ENCODE measurements around the gene ARHGAP32.
"Not testable (repeated sequence)": the region's sequence is repeated elsewhere in the genome, so short reads cannot be mapped to it uniquely, and the experiment has no call there.

ARHGAP32 gene

DNA sequence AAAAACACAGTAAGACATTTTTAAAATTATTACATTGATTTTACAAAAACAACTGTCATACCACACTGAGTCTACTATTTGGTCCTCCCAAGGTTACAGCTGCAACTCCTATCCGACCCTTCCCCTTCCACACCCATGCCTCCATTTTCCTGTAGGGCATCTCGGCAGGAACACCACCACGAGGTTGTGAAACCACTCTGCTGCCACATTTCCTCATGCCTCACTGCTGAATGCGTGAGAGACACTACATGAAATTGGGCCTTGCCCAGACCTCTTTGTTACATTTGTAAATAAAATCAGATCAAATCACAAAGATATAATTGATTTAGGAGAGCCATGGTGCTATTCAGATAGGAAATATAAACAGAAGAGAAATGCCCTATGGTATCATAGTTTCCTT, 2.0 kb downstream of the ARHGAP32 start:
- H4K8ac ChIP-seq (ENCODE audit: low read depth, low read length), result no peak overlapping the region
- H3K79me1 ChIP-seq (ENCODE audit: low read length), result no peaks in the 10 kb centered on the region
- no peak overlapping the region for H2AK5ac ChIP-seq (ENCODE audit: low read length)
- no peak overlapping the region for H3K4me3 ChIP-seq (ENCODE audit: low read depth, low read length)
- no peaks in the 10 kb centered on the region for H3K27me3 ChIP-seq (ENCODE audit: insufficient read depth, low read length)
- no peak overlapping the region for H2AFZ ChIP-seq (ENCODE audit: insufficient read depth, low read length, poor library complexity)
- H3K79me2 ChIP-seq (ENCODE audit: control insufficient read depth, insufficient read depth, low read length, poor library complexity), result no peaks in the 10 kb centered on the region
- H3K27ac ChIP-seq (ENCODE audit: low read depth, low read length), result no peak overlapping the region
- no peak overlapping the region for H2BK12ac ChIP-seq (ENCODE audit: low read length)
- H3K9ac ChIP-seq (ENCODE audit: low read length), result no peak overlapping the region
- no peaks in the 10 kb centered on the region for H3K9me3 ChIP-seq (ENCODE audit: insufficient read depth, low read depth, low read length)
- no CpG with 5 or more reads among the region's 4 CpGs for WGBS (ENCODE audit: extremely low coverage, insufficient coverage, insufficient read length)
- H2BK5ac ChIP-seq (ENCODE audit: low read depth, low read length, poor library complexity), result no peak overlapping the region
- no peak overlapping the region for H3K14ac ChIP-seq (ENCODE audit: low read length)
- peaks cover 2 to 7% of the 10 kb centered on the region in 2 experiments for H3K4me1 ChIP-seq (ENCODE audit: control insufficient read depth in 1 of 2, insufficient read depth in 2 of 2, low read length in 2 of 2)
- no peak overlapping the region for H3K18ac ChIP-seq (ENCODE audit: low read length)
- no peaks in the 10 kb centered on the region for H3K36me3 ChIP-seq (ENCODE audit: control insufficient read depth in 1 of 2, insufficient read depth in 2 of 2, low read length in 2 of 2)
- H3K4ac ChIP-seq (ENCODE audit: low read depth, low read length), result no peak overlapping the region
- no peak overlapping the region for H3K23ac ChIP-seq (ENCODE audit: low read length)
- DNase-seq, result peak; percentile 28 to 52
- H4K12ac ChIP-seq (ENCODE audit: low read depth, low read length), result no peak overlapping the region
- no peak overlapping the region for H2BK120ac ChIP-seq (ENCODE audit: insufficient read depth, low read length, poor library complexity)
- no peak overlapping the region for H3K4me2 ChIP-seq (ENCODE audit: low read length)
- no peak overlapping the region for H4K91ac ChIP-seq (ENCODE audit: low read depth, low read length)

- no peak overlapping the region for H2BK5ac ChIP-seq (ENCODE audit: low read depth, low read length, poor library complexity)
- H4K8ac ChIP-seq (ENCODE audit: low read depth, low read length), result no peak overlapping the region
- H4K12ac ChIP-seq (ENCODE audit: low read depth, low read length), result no peak overlapping the region
- H3K23ac ChIP-seq (ENCODE audit: low read length), result no peak overlapping the region
- H3K4me3 ChIP-seq (ENCODE audit: low read depth, low read length), result no peak overlapping the region
- WGBS (ENCODE audit: extremely low coverage, insufficient coverage, insufficient read length), result no CpG with 5 or more reads among the region's 1 CpG
- no peak overlapping the region for H2AFZ ChIP-seq (ENCODE audit: insufficient read depth, low read length, poor library complexity)
- peaks cover 2 to 7% of the 10 kb centered on the region in 2 experiments for H3K4me1 ChIP-seq (ENCODE audit: control insufficient read depth in 1 of 2, insufficient read depth in 2 of 2, low read length in 2 of 2)
- H2BK12ac ChIP-seq (ENCODE audit: low read length), result no peak overlapping the region
- no peak overlapping the region for H3K4me2 ChIP-seq (ENCODE audit: low read length)
- H2BK120ac ChIP-seq (ENCODE audit: insufficient read depth, low read length, poor library complexity), result no peak overlapping the region
- H3K14ac ChIP-seq (ENCODE audit: low read length), result no peak overlapping the region
- no peak overlapping the region for H3K18ac ChIP-seq (ENCODE audit: low read length)
- H3K27ac ChIP-seq (ENCODE audit: low read depth, low read length), result no peak overlapping the region
- no peak overlapping the region for H4K91ac ChIP-seq (ENCODE audit: low read depth, low read length)
- no peak overlapping the region for H3K4ac ChIP-seq (ENCODE audit: low read depth, low read length)
- no peak overlapping the region for H3K9ac ChIP-seq (ENCODE audit: low read length)
- H2AK5ac ChIP-seq (ENCODE audit: low read length), result no peak overlapping the region
- H3K27me3 ChIP-seq (ENCODE audit: insufficient read depth, low read length), result no peaks in the 10 kb centered on the region
- H3K79me1 ChIP-seq (ENCODE audit: low read length), result no peaks in the 10 kb centered on the region
- no peaks in the 10 kb centered on the region for H3K36me3 ChIP-seq (ENCODE audit: control insufficient read depth in 1 of 2, insufficient read depth in 2 of 2, low read length in 2 of 2)
- no peak for DNase-seq
- no peaks in the 10 kb centered on the region for H3K79me2 ChIP-seq (ENCODE audit: control insufficient read depth, insufficient read depth, low read length, poor library complexity)
- no peaks in the 10 kb centered on the region for H3K9me3 ChIP-seq (ENCODE audit: insufficient read depth, low read depth, low read length)
Observed at GRCh38 chr11:129189646-129190045, 2.5 kb downstream of the ARHGAP32 start.

- WGBS (ENCODE audit: extremely low coverage, insufficient coverage, insufficient read length), result no CpG with 5 or more reads among the region's 2 CpGs
- not testable (repeated sequence) for DNase-seq; H3K79me1 ChIP-seq (ENCODE audit: low read length); H4K12ac ChIP-seq (ENCODE audit: low read depth, low read length); H3K27ac ChIP-seq (ENCODE audit: low read depth, low read length); H3K18ac ChIP-seq (ENCODE audit: low read length); H3K79me2 ChIP-seq (ENCODE audit: control insufficient read depth, insufficient read depth, low read length, poor library complexity); H4K8ac ChIP-seq (ENCODE audit: low read depth, low read length); H3K36me3 ChIP-seq (ENCODE audit: control insufficient read depth in 1 of 2, insufficient read depth in 2 of 2, low read length in 2 of 2); H3K14ac ChIP-seq (ENCODE audit: low read length); H3K23ac ChIP-seq (ENCODE audit: low read length); H3K4me2 ChIP-seq (ENCODE audit: low read length); H2BK5ac ChIP-seq (ENCODE audit: low read depth, low read length, poor library complexity); H3K27me3 ChIP-seq (ENCODE audit: insufficient read depth, low read length); H3K4me1 ChIP-seq (ENCODE audit: control insufficient read depth in 1 of 2, insufficient read depth in 2 of 2, low read length in 2 of 2); H2BK120ac ChIP-seq (ENCODE audit: insufficient read depth, low read length, poor library complexity); H3K9me3 ChIP-seq (ENCODE audit: insufficient read depth, low read depth, low read length); H3K9ac ChIP-seq (ENCODE audit: low read length); H2AK5ac ChIP-seq (ENCODE audit: low read length); H3K4me3 ChIP-seq (ENCODE audit: low read depth, low read length); H3K4ac ChIP-seq (ENCODE audit: low read depth, low read length); H2BK12ac ChIP-seq (ENCODE audit: low read length); H4K91ac ChIP-seq (ENCODE audit: low read depth, low read length); H2AFZ ChIP-seq (ENCODE audit: insufficient read depth, low read length, poor library complexity)
Observed at GRCh38 chr11:129185082-129185481, 7.0 kb downstream of the ARHGAP32 start.

GRCh38 chr11:129184581-129184980, 7.5 kb downstream of the ARHGAP32 start:
- H3K4me3 ChIP-seq (ENCODE audit: low read depth, low read length), result no peak overlapping the region
- no peak overlapping the region for H2AK5ac ChIP-seq (ENCODE audit: low read length)
- WGBS (ENCODE audit: extremely low coverage, insufficient coverage, insufficient read length), result no CpG with 5 or more reads among the region's 2 CpGs

More at GRCh38 chr11:129184581-129184980, 7.5 kb downstream of the ARHGAP32 start:
- Histone ChIP-seq H3K79me2 (ENCODE audit: control insufficient read depth, insufficient read depth, low read length, poor library complexity) (no peaks in the 10 kb centered on the region), H3K27ac (ENCODE audit: low read depth, low read length) (no peak overlapping the region), H3K9ac (ENCODE audit: low read length) (no peak overlapping the region), H2BK5ac (ENCODE audit: low read depth, low read length, poor library complexity) (no peak overlapping the region), H3K36me3 (ENCODE audit: control insufficient read depth in 1 of 2, insufficient read depth in 2 of 2, low read length in 2 of 2) (no peaks in the 10 kb centered on the region), H2AFZ (ENCODE audit: insufficient read depth, low read length, poor library complexity) (no peak overlapping the region), H3K18ac (ENCODE audit: low read length) (no peak overlapping the region), H2BK12ac (ENCODE audit: low read length) (no peak overlapping the region), H2BK120ac (ENCODE audit: insufficient read depth, low read length, poor library complexity) (no peak overlapping the region), H4K8ac (ENCODE audit: low read depth, low read length) (no peak overlapping the region), H3K23ac (ENCODE audit: low read length) (no peak overlapping the region), H3K27me3 (ENCODE audit: insufficient read depth, low read length) (no peaks in the 10 kb centered on the region), H3K4ac (ENCODE audit: low read depth, low read length) (no peak overlapping the region), H3K4me1 (ENCODE audit: control insufficient read depth in 1 of 2, insufficient read depth in 2 of 2, low read length in 2 of 2) (no peaks in the 10 kb centered on the region), H4K91ac (ENCODE audit: low read depth, low read length) (no peak overlapping the region), H3K4me2 (ENCODE audit: low read length) (no peak overlapping the region), H4K12ac (ENCODE audit: low read depth, low read length) (no peak overlapping the region), H3K9me3 (ENCODE audit: insufficient read depth, low read depth, low read length) (no peaks in the 10 kb centered on the region), H3K79me1 (ENCODE audit: low read length) (no peaks in the 10 kb centered on the region), H3K14ac (ENCODE audit: low read length) (no peak overlapping the region)
- no peak for DNase-seq
